ENCODE measurements around the gene MYOZ1.
A peak's percentile ranks its signal among the peaks of the same experiment; 100 is the strongest.
"Not testable (repeated sequence)": the region's sequence is repeated elsewhere in the genome, so short reads cannot be mapped to it uniquely, and the experiment has no call there.

The MYOZ1 gene

GRCh38 chr10:73641328-73642060, at the start of gene MYOZ1:
Gene MYOZ1, minus strand, starts transcription at chr10:73641474. Its CDS starts 1,457 bp downstream, at chr10:73640017.
- no peak for DNase-seq (ENCODE audit: low read depth)

DNA sequence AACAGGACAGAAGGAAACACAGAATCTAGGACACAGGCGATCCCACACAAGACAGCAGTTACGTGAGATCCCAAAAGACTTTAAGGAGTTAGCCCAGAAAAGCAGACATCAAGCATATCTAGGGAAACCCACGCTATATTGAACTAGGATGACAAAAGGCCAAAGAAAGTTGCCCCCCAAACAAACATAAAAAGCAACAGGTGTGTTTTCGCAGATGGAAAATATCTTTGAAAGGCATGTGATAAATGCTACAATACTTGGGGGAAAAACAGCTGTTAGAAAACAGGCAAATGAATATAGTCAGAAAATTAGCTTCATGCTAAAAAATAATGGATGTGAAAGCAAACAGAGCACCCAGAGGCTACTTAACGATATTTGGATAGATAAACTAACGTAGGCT, 49.5 kb upstream of the MYOZ1 start:
- not testable (repeated sequence) for DNase-seq (ENCODE audit: low read depth)

DNA sequence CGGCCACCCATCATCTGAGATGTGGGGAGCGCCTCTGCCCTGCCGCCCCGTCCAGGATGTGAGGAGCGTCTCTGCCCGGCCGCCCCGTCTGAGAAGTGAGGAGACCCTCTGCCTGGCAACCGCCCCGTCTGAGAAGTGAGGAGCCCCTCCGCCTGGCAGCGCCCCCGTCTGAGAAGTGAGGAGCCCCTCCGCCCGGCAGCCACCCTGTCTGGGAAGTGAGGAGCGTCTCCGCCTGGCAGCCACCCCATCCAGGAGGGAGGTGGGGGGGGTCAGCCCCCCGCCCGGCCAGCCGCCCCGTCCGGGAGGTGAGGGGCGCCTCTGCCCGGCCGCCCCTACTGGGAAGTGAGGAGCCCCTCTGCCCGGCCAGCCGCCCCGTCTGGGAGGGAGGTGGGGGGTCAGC, 48.3 kb upstream of the MYOZ1 start:
- DNase-seq (ENCODE audit: low read depth): not testable (repeated sequence)

GRCh38 chr10:73687641-73688040, 46.4 kb upstream of the MYOZ1 start:
- DNase-seq (ENCODE audit: low read depth): not testable (repeated sequence)

- DNase-seq (ENCODE audit: low read depth): not testable (repeated sequence)
Measured at GRCh38 chr10:73674546-73674945, 33.3 kb upstream of the MYOZ1 start.

DNA sequence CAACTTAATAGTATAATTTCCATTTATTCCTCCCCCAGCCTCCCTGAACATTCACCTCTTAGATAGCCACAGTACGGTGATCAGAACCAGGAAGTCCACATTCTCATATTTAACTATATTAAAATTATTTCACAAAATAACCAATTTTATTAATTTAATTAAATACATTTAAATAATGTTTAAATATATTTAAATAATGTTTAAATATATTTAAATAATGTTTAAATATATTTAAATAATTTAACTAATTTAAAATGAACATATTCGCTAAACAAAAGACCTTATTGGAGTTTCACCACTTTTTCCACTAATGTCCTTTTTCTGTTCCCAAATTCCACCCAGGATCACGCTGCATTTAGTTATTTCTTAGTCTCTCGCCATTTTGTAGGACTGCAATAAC, 27.1 kb upstream of the MYOZ1 start:
- DNase-seq (ENCODE audit: low read depth): not testable (repeated sequence)

DNA sequence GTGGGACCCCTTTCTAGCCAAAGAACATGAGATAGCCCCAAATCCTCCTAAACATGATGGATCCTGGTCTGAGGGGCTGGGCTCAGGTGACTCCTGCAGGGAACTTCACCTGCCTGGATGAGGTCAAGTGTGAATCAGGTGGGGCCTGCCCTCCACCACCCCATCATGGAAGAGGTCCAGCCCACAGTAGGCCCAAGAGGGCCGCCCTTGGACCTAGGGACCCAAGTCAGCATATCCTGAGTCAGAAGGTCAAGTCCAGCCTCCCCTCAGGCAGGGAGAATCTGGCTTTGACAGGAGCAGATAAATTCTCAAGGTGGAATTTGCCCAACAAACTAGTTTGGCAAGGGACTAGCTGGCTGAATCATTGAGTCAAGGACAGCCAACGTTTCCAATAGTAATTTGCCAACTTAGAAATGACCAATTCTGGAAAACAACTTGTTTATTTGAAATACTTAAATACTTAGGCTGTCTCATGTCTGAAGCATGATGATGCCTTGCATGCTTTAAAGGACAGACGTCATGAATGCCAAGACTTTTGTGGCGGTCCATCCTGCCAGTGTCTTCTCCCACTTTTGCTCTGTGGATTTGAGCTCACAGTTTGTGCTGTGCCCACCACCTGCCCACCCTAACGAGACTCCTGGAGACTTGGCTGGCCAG, 25.0 kb upstream of the MYOZ1 start:
- DNase-seq (ENCODE audit: low read depth): not testable (repeated sequence)

- not testable (repeated sequence) for DNase-seq (ENCODE audit: low read depth)
Measured at GRCh38 chr10:73665581-73665980, 24.3 kb upstream of the MYOZ1 start.

- DNase-seq (ENCODE audit: low read depth): not testable (repeated sequence)
Measured at GRCh38 chr10:73664156-73665040, 23.1 kb upstream of the MYOZ1 start.

- not testable (repeated sequence) for DNase-seq (ENCODE audit: low read depth)
Measured at GRCh38 chr10:73663621-73664020, 22.3 kb upstream of the MYOZ1 start.

- DNase-seq (ENCODE audit: low read depth): not testable (repeated sequence)
Measured at GRCh38 chr10:73662705-73663104, 21.4 kb upstream of the MYOZ1 start.

GRCh38 chr10:73655990-73656298, 14.7 kb upstream of the MYOZ1 start, which contains the start of gene SYNPO2L:
Gene SYNPO2L, minus strand, starts transcription at chr10:73656029. Its CDS starts 107 bp downstream, at chr10:73655922.
- no peak for DNase-seq (ENCODE audit: low read depth)

- DNase-seq (ENCODE audit: low read depth): peak; percentile 52
Measured at GRCh38 chr10:73655257-73655989, 14.1 kb upstream of the MYOZ1 start.

DNA sequence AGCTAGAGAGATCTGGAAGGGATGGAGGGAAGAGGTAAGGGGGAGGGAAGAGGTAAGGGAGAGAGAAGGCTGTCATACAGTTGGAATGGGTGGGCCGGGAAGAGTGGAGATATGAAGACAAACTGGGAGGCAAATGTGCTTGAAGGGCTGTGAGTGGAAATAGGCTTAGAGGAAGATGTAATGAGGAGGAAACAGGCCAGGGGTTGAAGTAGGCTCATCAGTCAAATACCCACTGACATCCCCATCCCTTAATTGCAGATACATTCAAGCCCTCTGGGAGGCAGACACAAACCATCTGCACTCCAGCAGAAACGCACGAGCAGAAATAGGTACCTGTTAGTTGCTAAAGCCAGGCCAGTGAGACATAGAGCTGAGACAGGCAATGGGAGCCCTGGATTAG, 12.4 kb upstream of the MYOZ1 start:
- no peak for DNase-seq (ENCODE audit: low read depth)

DNA sequence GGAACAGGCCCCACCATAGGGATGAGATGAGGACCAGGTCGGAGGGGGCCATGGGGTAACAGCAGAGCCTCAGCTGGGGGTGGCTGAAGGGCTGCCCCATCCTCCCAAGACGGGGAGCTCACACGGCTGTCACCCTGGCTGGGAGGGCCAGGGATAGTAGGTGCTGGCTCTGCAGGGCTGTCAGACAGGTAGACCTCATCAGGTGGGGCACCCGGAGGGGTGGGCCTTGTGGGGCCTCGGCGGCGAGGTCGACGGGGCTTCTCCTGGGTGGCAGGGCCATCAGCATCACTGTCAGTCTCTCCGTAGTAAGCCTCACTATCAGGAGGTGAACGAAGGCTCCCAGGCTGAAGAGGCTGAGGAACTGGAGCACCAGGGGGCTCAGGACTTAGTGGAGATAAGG, 11.9 kb upstream of the MYOZ1 start:
- no peak for DNase-seq (ENCODE audit: low read depth)

DNA sequence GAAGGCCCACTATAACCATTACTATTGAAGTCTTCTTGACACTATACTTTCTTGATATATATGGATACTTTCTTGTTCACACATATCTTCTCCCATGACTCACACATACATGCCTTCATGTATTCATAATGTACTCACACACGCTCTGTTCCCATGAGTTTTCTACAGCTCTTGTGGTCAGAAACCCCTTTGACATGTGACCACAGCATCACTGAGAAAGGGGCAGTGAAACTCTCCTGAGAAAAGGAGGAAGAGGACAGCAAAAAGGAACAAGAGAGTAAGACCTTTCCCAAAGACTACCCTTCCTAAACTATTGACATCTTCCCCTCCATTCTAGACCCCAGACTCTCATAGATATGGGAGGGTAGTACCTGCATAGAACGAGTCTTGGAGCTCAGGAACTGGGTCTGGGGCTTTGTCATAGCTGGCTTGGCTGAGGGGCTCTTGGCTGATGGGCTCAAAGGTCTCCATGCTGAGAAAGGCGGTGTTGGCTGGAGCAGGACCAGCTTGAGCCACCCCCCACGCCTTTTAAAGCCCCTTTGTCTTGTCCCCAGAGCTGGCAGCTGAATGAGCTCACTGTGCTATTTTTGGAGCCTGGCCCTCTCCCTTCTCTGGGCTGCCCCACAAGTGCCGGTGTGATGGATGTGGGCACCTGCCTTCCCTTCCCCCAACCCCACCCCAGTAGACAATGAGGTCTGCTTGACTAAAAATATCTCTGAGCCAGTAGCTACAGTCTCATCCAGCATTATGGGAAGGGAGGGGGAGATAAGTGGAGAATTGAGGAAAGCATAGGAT, 9.5 kb upstream of the MYOZ1 start:
- no peak for DNase-seq (ENCODE audit: low read depth)

GRCh38 chr10:73649876-73650536, 8.7 kb upstream of the MYOZ1 start:
- no peak for DNase-seq (ENCODE audit: low read depth)

GRCh38 chr10:73648975-73649829, 7.9 kb upstream of the MYOZ1 start:
- no peak for DNase-seq (ENCODE audit: low read depth)

DNA sequence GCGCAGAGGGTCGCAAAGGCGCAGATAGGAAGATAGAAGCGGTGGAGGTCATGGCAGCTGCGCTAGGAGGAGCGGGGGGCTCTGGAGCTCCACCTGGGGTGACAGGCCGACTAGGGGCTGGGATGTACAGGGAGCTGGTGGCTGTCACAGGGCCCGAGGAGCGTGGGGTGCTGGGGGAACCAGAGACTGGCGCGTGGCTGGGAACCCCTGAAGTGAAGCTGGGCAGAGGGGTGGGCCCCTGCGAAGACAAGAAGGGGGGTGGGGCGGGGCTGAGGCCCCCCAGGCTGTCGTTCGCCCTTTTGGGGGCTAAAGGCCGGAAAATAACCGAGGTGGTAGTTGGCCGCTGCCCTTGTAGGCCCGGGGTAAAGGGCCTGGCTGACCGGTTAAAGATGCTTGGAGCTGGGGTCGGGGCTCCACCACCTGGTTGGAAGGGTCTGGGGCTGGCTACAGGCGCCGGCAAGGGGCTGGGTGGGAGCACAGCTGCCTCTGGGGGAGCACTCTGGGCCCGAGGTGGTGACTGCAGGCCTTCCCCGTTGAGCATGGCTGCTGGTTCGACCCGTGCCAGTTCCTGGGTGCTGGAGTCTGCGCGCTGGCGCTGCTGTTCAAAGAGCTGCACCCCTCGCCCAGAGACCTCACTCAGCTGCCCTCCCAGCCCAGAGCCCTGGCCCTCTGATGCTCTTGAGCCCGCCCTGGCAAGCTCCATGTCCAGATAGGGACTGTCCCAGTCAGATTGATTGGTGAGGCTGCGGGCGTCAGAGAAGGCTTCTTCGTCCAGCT, 6.8 kb upstream of the MYOZ1 start:
- DNase-seq (ENCODE audit: low read depth): no peak

All from CMK (cell line).